ENCODE data around the gene FIBCD1.

Gene FIBCD1

GRCh38 chr9:130954317-130954716 lies 15.3 kb upstream of the FIBCD1 start:
- DNase-seq = no peak

- no peak for DNase-seq
These were observed 13.2 kb upstream of the FIBCD1 start for GRCh38 chr9:130952065-130952762.

- DNase-seq = no peak
These were observed 10.9 kb upstream of the FIBCD1 start for GRCh38 chr9:130950039-130950311.

DNA sequence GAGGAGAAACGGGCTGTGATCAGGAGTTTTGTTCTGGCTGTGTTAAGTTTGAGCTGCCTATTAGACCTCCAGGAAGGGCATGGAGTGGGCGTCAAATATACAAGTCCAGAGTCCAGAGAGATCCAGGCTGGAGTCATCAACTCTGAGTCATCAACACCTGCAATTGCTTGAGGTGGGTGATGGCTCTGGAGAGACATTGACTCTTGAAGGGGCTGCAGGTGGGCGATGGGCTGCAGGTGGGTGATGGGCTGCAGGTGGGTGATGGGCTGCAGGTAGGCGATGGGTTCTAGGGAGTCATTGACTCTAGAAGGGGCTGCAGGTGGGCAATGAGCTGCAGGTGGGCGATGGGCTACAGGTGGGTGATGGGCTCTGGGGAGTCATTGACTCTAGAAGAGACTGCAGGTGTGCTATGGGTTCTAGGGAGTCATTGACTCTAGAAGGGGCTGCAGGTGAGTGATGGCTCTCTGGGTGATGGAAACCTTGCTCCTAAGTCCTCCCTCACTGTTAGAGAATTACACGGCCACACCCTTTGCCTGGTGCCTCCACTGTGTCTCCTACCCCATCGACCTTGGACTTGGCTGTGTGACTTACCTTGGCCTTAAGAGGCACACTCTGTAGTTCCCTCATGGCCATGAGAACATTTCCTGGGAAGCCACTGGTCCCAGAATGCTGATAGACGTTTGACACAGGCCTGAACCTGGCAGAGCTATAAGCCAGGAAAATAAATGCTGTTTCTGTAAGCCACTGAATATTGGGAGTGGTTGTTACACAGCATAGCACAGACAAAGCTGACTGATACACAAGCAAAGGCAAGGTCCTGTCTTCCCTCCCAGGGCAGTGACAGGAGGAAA lies 10.4 kb upstream of the FIBCD1 start:
- no peak for DNase-seq

- no peak for DNase-seq
These were observed 9.2 kb upstream of the FIBCD1 start for GRCh38 chr9:130948266-130948665.

DNA sequence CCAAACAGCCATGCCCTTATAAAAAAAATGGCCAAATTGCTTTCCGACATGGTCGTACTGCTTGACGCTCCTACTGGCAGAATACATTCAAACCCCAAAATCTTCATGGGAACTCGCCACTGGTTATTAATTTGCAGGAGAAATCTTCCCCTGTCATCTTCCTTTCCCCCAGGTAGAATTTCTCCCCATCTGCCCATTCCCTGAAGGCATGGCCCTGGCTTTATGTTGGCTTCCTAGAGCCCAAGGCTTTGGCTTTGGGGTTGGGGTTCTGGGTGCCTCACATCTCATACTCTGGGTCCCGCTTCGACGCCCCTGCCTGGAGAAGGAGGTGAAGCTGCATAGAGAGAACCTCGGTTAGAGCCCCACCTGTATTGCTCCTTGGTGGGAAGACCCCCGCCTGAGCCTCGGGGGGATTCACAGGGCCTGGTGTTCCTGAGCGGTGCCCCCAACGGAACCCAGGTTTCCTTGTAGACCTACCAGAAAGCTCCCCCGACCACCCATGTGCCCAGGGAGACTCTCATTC lies 8.6 kb upstream of the FIBCD1 start:
- no peak for DNase-seq

- DNase-seq = no peak
These were observed 7.9 kb upstream of the FIBCD1 start for GRCh38 chr9:130946766-130947617.

GRCh38 chr9:130945173-130945572 lies 6.1 kb upstream of the FIBCD1 start:
- no peak for DNase-seq

- no peak for DNase-seq
These were observed 5.5 kb upstream of the FIBCD1 start for GRCh38 chr9:130944510-130945058.

DNA sequence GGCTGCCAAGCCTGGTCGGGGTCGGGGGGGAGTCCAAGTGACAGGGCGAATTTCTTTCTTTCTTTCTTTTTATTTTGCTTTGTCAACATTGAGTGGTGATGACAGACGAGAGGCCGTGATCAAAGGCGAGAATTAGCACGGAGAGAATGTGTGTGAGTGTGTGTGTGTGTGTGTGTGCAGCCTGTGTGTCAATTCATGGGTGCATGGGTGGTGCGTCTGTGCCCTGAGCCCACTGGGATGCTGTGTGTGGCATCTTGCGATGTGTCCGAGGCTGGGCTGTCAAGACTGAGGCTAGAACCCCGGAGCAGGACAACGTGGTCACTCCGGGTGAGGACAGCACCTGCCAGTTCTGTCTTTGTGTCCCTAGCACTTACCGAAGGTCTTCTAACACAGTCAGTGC lies 4.7 kb upstream of the FIBCD1 start:
- DNase-seq = no peak

- DNase-seq = no peak
These were observed 4.2 kb upstream of the FIBCD1 start for GRCh38 chr9:130943221-130943620.

DNA sequence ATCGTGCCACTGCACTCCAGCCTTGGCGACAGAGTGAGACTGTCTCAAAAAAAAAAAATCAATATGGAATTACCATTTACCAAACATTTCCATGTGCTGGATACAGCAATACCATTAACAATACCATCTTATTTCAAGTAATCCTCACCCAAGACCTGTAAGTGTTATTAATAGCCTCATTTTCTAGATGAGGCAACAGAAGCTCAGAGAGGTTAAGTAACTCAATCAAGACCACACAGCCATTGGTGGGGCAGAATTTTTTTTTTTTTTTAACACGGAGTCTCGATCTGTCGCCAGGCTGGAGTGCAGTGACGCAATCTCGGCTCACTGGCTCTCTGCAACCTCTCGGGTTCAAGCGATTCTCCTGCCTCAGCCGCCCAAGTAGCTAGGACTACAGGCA lies 3.6 kb upstream of the FIBCD1 start:
- no peak for DNase-seq

- no peak for DNase-seq
These were observed 3.0 kb upstream of the FIBCD1 start for GRCh38 chr9:130942084-130942483.

GRCh38 chr9:130940693-130941576 lies 1.9 kb upstream of the FIBCD1 start:
- no peak for DNase-seq

- DNase-seq = no peak
These were observed 1.0 kb upstream of the FIBCD1 start for GRCh38 chr9:130940027-130940549.

DNA sequence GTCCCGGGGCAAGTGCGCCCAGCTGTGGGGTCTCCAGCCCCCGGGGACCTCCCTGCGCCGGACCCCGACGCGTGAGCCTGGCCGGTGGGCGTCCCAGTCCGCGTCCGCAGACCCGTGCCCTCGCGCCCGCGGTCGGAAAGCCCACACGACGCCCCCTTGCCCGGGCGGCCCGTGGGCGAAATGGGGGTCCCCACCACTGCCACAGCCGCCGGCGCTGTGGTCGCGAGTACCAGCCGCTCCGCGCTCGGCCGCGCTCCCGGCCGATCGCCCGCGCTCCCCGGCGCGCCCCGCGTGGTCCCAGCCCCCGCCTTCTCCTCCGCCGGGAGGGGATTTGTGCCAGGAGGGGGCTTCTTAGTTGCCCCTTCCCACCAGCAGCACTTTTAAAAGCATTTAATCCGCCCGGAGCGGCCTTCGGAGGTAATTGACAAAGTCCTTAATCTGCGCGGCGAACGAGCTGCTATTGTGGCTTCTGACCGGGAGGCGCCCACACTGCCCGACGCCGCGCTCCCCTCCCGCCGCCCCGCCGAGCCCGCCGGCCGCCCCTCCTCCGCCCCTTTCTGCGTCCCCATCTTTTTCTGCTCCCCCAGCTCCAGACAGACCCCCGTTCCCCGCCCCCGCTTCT lies 469 bp upstream of the FIBCD1 start:
- no peak for DNase-seq

GRCh38 chr9:130938184-130938651 lies 829 bp downstream of the FIBCD1 start:
- no peak for DNase-seq

DNA sequence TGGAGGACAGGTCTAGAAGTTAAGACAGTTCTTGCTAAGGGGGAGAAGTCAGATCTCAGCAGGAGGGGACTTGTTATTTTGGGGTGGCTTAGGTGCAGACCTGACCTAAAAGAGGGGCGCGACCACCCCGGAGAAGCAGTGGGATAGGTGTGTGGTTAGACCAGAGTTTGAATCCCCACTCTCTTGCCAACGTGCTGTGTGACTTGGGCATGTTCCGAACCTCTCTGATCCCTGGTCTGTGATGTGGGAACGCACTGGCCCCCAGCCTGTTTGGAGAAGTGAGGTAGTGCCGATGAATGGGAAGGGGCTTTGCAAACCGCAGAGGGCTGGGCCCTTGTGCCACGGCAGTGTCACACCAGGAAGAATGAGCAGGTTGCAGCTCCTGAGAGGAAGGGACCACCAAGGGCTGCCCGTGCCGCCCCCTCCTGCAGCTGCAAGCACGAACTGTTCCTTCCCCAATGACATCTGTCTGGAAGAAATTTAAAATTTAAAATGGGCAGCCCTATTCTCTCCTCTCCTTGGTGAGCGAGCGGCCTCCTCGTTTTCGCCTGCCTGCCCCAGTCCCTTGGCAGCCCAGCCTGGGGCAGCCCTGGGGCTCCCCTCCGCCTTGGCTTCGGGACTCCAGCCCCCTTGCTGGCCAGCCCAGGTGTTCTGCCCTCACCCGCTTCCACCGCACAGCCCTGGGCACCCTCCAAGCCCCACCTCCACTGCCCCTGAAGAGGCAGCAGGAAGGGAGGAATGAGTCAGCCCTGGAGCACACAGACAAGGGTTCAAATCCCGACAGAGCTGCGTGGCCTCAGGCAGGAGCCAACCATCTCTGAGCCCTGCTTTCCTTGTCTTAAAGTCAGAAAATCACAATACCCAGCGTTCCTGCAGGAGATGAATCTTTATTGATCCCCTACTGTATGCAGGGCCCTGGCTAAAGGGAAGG lies 1.6 kb downstream of the FIBCD1 start:
- no peak for DNase-seq

- DNase-seq = no peak
These were observed 2.5 kb downstream of the FIBCD1 start for GRCh38 chr9:130936285-130937117.
